ENCODE data around the gene GJD3. TPM values are rescaled to one million over a fixed set of nuclear protein-coding genes. Genes with fewer than 3 reads are reported as not detected.
"Not testable (repeated sequence)": the region's sequence is repeated elsewhere in the genome, so short reads cannot be mapped to it uniquely, and the experiment has no call there.

Gene GJD3
- total RNA-seq, 1 experiment from 2014 or later, result not detected

DNA sequence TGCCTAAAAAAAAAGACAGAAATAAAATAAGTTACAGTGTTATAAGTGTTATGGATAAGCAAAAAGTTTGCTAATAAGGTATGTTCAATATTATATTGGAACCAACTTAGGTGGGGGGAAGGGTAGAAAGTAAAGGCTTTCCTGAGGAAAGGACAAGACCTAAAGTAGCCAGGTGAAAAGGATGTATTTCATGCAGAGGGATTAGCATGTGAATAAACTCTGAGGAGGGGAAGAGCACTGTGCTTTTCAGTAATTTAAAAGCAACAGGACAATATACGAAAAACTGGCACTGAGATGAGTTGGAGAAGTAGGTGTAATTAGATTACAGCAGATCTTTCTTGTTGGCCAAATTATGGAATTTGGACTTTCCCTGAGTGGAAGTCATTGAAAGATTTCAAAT, 45.5 kb upstream of the GJD3 start:
- H3K36me3 Mint-ChIP-seq (ENCODE audit: insufficient read depth, unreplicated experiment), result peaks cover 27% of the 10 kb centered on the region
- TF ChIP-seq, protein P1, sequence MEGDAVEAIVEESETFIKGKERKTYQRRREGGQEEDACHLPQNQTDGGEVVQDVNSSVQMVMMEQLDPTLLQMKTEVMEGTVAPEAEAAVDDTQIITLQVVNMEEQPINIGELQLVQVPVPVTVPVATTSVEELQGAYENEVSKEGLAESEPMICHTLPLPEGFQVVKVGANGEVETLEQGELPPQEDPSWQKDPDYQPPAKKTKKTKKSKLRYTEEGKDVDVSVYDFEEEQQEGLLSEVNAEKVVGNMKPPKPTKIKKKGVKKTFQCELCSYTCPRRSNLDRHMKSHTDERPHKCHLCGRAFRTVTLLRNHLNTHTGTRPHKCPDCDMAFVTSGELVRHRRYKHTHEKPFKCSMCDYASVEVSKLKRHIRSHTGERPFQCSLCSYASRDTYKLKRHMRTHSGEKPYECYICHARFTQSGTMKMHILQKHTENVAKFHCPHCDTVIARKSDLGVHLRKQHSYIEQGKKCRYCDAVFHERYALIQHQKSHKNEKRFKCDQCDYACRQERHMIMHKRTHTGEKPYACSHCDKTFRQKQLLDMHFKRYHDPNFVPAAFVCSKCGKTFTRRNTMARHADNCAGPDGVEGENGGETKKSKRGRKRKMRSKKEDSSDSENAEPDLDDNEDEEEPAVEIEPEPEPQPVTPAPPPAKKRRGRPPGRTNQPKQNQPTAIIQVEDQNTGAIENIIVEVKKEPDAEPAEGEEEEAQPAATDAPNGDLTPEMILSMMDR (IDR thresholded peaks at IDR 0.05; ENCODE audit: unreplicated experiment), result no peak
- no TSS peak for BruUV-seq (replicated peaks)
- CTCF ChIA-PET, result interaction anchor here (1.2 to 4.3 kb wide), 3 partner anchors 10 to 52 kb away, joined by 3 to 26 read pairs (median 5); no protein-coding TSS in a partner anchor
- POLR2A ChIA-PET, result interaction anchor here (0.6 kb wide), 1 partner anchor 99 kb away, joined by 3 read pairs; no protein-coding TSS in a partner anchor
- intact Hi-C loops (cut with micrococcal nuclease), result no loop called here
- peaks cover 21% of the 10 kb centered on the region for H3K4me1 Mint-ChIP-seq (ENCODE audit: insufficient read depth, unreplicated experiment)
- H3K9me3 Mint-ChIP-seq (ENCODE audit: unreplicated experiment), result no peaks in the 10 kb centered on the region
- no peaks in the 10 kb centered on the region for H3K27me3 Mint-ChIP-seq (ENCODE audit: insufficient read depth, unreplicated experiment)
- no peak for DNase-seq (ENCODE audit: unreplicated experiment)
- peak overlapping the region; percentile 36 for H3K27ac Mint-ChIP-seq (ENCODE audit: low read depth, unreplicated experiment)
- H3K4me3 Mint-ChIP-seq (ENCODE audit: unreplicated experiment), result no peak overlapping the region

DNA sequence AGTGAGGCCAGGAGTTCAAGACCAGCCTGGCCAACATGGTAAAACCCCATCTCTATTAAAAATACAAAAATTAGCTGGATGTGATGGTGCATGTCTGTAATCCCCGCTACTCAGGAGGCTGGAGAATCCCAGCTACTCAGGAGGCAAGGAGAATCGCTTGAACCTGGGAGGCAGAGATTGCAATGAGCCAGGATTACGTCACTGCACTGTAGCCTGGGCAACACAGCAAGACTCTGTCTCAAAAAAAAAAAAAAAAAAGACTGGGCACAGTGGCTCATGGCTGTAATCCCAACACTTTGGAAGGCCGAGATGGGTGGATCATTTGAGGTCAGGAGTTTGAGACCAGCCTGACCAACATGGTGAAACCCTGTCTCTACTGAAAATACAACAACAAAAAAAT, 45.0 kb upstream of the GJD3 start:
- POLR2A ChIA-PET, result interaction anchor here (0.6 to 1.5 kb wide), 4 partner anchors 40 to 99 kb away, joined by 3 to 6 read pairs (median 4); no protein-coding TSS in a partner anchor
- H3K27ac Mint-ChIP-seq (ENCODE audit: low read depth, unreplicated experiment); intact Hi-C loops (cut with micrococcal nuclease); H3K4me3 Mint-ChIP-seq (ENCODE audit: unreplicated experiment); H3K27me3 Mint-ChIP-seq (ENCODE audit: insufficient read depth, unreplicated experiment); BruUV-seq (replicated peaks); H3K9me3 Mint-ChIP-seq (ENCODE audit: unreplicated experiment); DNase-seq (ENCODE audit: unreplicated experiment): not testable (repeated sequence)
- H3K36me3 Mint-ChIP-seq (ENCODE audit: insufficient read depth, unreplicated experiment), result peaks cover 27% of the 10 kb centered on the region
- peaks cover 21% of the 10 kb centered on the region for H3K4me1 Mint-ChIP-seq (ENCODE audit: insufficient read depth, unreplicated experiment)
- CTCF ChIA-PET, result interaction anchor here (0.5 to 4.3 kb wide), 4 partner anchors 10 to 105 kb away, joined by 3 to 26 read pairs (median 3); no protein-coding TSS in a partner anchor

DNA sequence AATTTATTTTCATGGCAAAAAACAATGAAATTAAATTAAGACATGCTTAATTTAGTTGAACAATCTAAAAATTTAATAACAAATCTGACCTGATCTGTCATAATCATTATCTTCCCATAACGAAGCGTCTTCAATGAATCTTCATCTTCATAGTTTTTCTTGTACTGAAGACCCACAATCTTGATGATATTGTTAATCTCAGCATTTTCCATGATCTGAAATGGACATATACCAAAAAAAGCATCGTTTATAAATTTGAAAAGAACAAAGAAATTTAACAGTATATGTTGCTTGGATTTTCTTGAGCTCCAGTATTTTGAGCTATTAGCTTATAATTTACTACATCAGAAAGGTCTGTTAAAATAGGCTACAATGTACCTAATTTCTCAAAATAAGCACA, 42.9 kb upstream of the GJD3 start:
- no peaks in the 10 kb centered on the region for H3K27me3 Mint-ChIP-seq (ENCODE audit: insufficient read depth, unreplicated experiment)
- BruUV-seq (replicated peaks), result no TSS peak
- H3K27ac Mint-ChIP-seq (ENCODE audit: low read depth, unreplicated experiment), result no peak overlapping the region
- peaks cover 10% of the 10 kb centered on the region for H3K4me1 Mint-ChIP-seq (ENCODE audit: insufficient read depth, unreplicated experiment)
- H3K9me3 Mint-ChIP-seq (ENCODE audit: unreplicated experiment), result no peaks in the 10 kb centered on the region
- peaks cover 21% of the 10 kb centered on the region for H3K36me3 Mint-ChIP-seq (ENCODE audit: insufficient read depth, unreplicated experiment)
- TF ChIP-seq, protein P1 (IDR thresholded peaks at IDR 0.05; ENCODE audit: unreplicated experiment), result no peak
- intact Hi-C loops (cut with micrococcal nuclease), result no loop called here
- CTCF ChIA-PET, result interaction anchor here (1.1 to 4.3 kb wide), 4 partner anchors 8 to 142 kb away, joined by 4 to 26 read pairs (median 4); no protein-coding TSS in a partner anchor
- H3K4me3 Mint-ChIP-seq (ENCODE audit: unreplicated experiment), result no peak overlapping the region
- POLR2A ChIA-PET, result interaction anchor here (0.6 to 1.2 kb wide), 5 partner anchors 8 to 283 kb away, joined by 3 to 5 read pairs (median 3); no protein-coding TSS in a partner anchor
- DNase-seq (ENCODE audit: unreplicated experiment), result no peak

DNA sequence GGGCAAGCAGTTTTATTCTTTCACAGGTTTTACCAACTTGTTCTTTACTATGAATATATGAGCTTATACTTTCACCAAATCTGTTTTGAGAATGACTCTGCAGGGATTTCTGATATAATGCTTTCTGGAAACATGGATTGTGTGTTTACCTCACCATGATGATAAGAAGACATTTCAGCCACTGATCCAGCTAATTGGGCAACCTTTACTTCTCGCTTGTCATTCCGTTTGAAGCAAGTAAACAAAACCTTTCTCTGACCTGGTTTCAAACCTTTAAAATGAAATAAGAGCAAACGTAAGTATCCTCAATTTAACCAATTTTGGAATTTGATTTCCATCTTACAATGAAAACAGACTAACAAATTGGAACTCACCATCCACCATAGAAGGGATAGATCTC, 39.5 kb upstream of the GJD3 start:
- peaks cover 32% of the 10 kb centered on the region for H3K36me3 Mint-ChIP-seq (ENCODE audit: insufficient read depth, unreplicated experiment)
- peak overlapping the region; percentile 12 for H3K27ac Mint-ChIP-seq (ENCODE audit: low read depth, unreplicated experiment)
- ChIA-PET CTCF (interaction anchor here (0.6 to 2.5 kb wide), 2 partner anchors 11 to 314 kb away, joined by 4 to 9 read pairs; no protein-coding TSS in a partner anchor), POLR2A (interaction anchor here (0.6 kb wide), 1 partner anchor 152 kb away, joined by 3 read pairs; no protein-coding TSS in a partner anchor)
- no TSS peak for BruUV-seq (replicated peaks)
- peaks cover 6% of the 10 kb centered on the region for H3K4me1 Mint-ChIP-seq (ENCODE audit: insufficient read depth, unreplicated experiment)
- TF ChIP-seq, protein P1 (IDR thresholded peaks at IDR 0.05; ENCODE audit: unreplicated experiment), result no peak
- no peak overlapping the region for H3K4me3 Mint-ChIP-seq (ENCODE audit: unreplicated experiment)
- DNase-seq (ENCODE audit: unreplicated experiment), result no peak
- intact Hi-C loops (cut with micrococcal nuclease), result no loop called here
- no peaks in the 10 kb centered on the region for H3K9me3 Mint-ChIP-seq (ENCODE audit: unreplicated experiment)
- no peaks in the 10 kb centered on the region for H3K27me3 Mint-ChIP-seq (ENCODE audit: insufficient read depth, unreplicated experiment)

All from MCF 10A (cell line).